ENCODE measurements around the gene MIPEP. TPM values are rescaled to one million over a fixed set of nuclear protein-coding genes. Genes with fewer than 3 reads are reported as not detected.

MIPEP gene
- total and polyA plus RNA-seq, 2 experiments from 2014 or later, result 17.1 to 19.8 TPM

DNA sequence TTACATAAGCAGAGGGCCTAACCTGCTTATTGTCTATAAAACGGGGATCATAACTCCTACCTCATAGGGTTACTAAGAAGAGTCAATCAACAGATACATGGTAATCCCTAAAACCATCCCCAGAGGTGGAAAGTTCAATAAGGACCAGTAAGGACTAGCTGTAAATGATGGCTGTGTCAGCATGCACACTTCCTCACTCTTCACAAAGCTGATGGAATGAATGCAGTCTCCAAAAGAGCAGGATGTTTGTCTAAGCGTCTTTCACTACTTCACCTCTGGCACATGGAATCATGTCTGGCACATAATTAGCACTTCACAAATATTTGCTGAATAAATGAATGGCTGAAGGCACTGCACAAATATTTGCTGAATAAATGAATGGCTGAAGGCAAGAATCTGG, 134.2 kb downstream of the MIPEP start:
- H3K9me3 ChIP-seq (ENCODE audit: low read depth), result no peaks in the 10 kb centered on the region
- H3K79me2 ChIP-seq, result no peaks in the 10 kb centered on the region
- 66% methylated on average over 2 of the region's 2 CpGs for WGBS (ENCODE audit: low lambda C conversion rate, missing lambda C conversion rate)
- no peak overlapping the region for H3K4me3 ChIP-seq
- H3K27ac ChIP-seq, result peak overlapping the region; percentile 42
- H3K36me3 ChIP-seq (replicated peaks; ENCODE audit: insufficient read depth, low read depth), result no peaks in the 10 kb centered on the region
- no peaks in the 10 kb centered on the region for H3K27me3 ChIP-seq
- H3K4me1 ChIP-seq (ENCODE audit: insufficient read depth), result peaks cover 38% of the 10 kb centered on the region
- H3K9me2 ChIP-seq (replicated peaks; ENCODE audit: insufficient read depth), result no peaks in the 10 kb centered on the region
- TF ChIP-seq EZH2 (IDR thresholded peaks at IDR 0.05; ENCODE audit: borderline replicate concordance), result no peak
- TF ChIP-seq EZH2phosphoT487 (IDR thresholded peaks at IDR 0.05; ENCODE audit: low read depth, severe bottlenecking, unreplicated experiment), result no peak
- no peak for TF ChIP-seq CTCF (IDR thresholded peaks at IDR 0.05; ENCODE audit: poor library complexity)
- no peak overlapping the region for H2AFZ ChIP-seq
- H4K20me1 ChIP-seq (ENCODE audit: insufficient read depth, poor library complexity, severe bottlenecking), result no peaks in the 10 kb centered on the region
- no peak for DNase-seq (ENCODE audit: low spot score)
- no peak overlapping the region for H3K4me2 ChIP-seq

DNA sequence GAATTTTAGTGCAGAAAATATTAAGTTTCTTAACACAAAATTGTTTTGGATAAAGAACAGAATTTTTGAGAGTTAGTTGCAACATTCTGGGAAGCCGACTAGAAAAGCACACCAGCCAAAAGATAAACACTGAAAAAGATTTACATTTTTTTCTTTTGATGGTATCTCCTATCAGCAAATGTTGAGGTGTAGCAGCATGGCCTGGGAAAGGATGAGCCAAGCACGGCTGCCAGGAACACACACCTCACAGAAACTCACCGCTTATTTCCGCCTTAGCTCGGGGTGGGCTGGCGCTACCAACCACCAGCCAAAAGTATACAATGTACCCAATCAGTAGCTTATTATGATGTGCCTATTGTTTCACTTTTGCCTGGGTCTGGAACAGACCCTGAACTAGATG, 134.7 kb downstream of the MIPEP start:
- H3K79me2 ChIP-seq, result no peaks in the 10 kb centered on the region
- H3K27ac ChIP-seq, result peak overlapping the region; percentile 42
- no peaks in the 10 kb centered on the region for H3K36me3 ChIP-seq (replicated peaks; ENCODE audit: insufficient read depth, low read depth)
- DNase-seq (ENCODE audit: low spot score), result no peak
- no peaks in the 10 kb centered on the region for H4K20me1 ChIP-seq (ENCODE audit: insufficient read depth, poor library complexity, severe bottlenecking)
- no peak overlapping the region for H3K4me3 ChIP-seq
- 65% methylated on average over 6 of the region's 6 CpGs for WGBS (ENCODE audit: low lambda C conversion rate, missing lambda C conversion rate)
- no peaks in the 10 kb centered on the region for H3K27me3 ChIP-seq
- H2AFZ ChIP-seq, result no peak overlapping the region
- peaks cover 38% of the 10 kb centered on the region for H3K4me1 ChIP-seq (ENCODE audit: insufficient read depth)
- H3K4me2 ChIP-seq, result no peak overlapping the region
- TF ChIP-seq EZH2 (IDR thresholded peaks at IDR 0.05; ENCODE audit: borderline replicate concordance) (no peak), EZH2phosphoT487 (IDR thresholded peaks at IDR 0.05; ENCODE audit: low read depth, severe bottlenecking, unreplicated experiment) (no peak), CTCF (IDR thresholded peaks at IDR 0.05; ENCODE audit: poor library complexity) (no peak)
- no peaks in the 10 kb centered on the region for H3K9me3 ChIP-seq (ENCODE audit: low read depth)
- no peaks in the 10 kb centered on the region for H3K9me2 ChIP-seq (replicated peaks; ENCODE audit: insufficient read depth)

- H2AFZ ChIP-seq, result no peak overlapping the region
- no peaks in the 10 kb centered on the region for H3K36me3 ChIP-seq (replicated peaks; ENCODE audit: insufficient read depth, low read depth)
- no peaks in the 10 kb centered on the region for H3K9me3 ChIP-seq (ENCODE audit: low read depth)
- peak; percentile 68 for DNase-seq (ENCODE audit: low spot score)
- no peaks in the 10 kb centered on the region for H3K27me3 ChIP-seq
- peak overlapping the region; percentile 74 for H3K27ac ChIP-seq
- H3K4me2 ChIP-seq, result no peak overlapping the region
- H3K4me3 ChIP-seq, result no peak overlapping the region
- TF ChIP-seq CTCF (IDR thresholded peaks at IDR 0.05; ENCODE audit: poor library complexity) (no peak), EZH2phosphoT487 (IDR thresholded peaks at IDR 0.05; ENCODE audit: low read depth, severe bottlenecking, unreplicated experiment) (no peak), EZH2 (IDR thresholded peaks at IDR 0.05; ENCODE audit: borderline replicate concordance) (no peak)
- WGBS (ENCODE audit: low lambda C conversion rate, missing lambda C conversion rate), result 25% methylated on average over 1 of the region's 1 CpG
- no peaks in the 10 kb centered on the region for H4K20me1 ChIP-seq (ENCODE audit: insufficient read depth, poor library complexity, severe bottlenecking)
- peaks cover 39% of the 10 kb centered on the region for H3K4me1 ChIP-seq (ENCODE audit: insufficient read depth)
- H3K79me2 ChIP-seq, result no peaks in the 10 kb centered on the region
- H3K9me2 ChIP-seq (replicated peaks; ENCODE audit: insufficient read depth), result no peaks in the 10 kb centered on the region
Observed at GRCh38 chr13:23753458-23753857, 135.7 kb downstream of the MIPEP start.

Data from hepatocyte (in vitro differentiated cells).